Glutamatergic neuron (in vitro differentiated cells): Measurements from ENCODE around the gene TBKBP1. TPM values are rescaled to one million over a fixed set of nuclear protein-coding genes. Genes with fewer than 3 reads are reported as not detected.
A peak's percentile ranks its signal among the peaks of the same experiment; 100 is the strongest.

Experiments used
- DNase-seq: peaks from one replicate; pipeline ENCODE4 v3.0.0; 2022
- H3K27ac Mint-ChIP-seq: one replicate; pipeline ENCODE4 v1.8.0; 2020; ENCODE audit warnings: mild to moderate bottlenecking, mixed read lengths, inconsistent platforms; ENCODE audit not compliant: unreplicated experiment
- H3K27me3 Mint-ChIP-seq: one replicate; pipeline ENCODE4 v1.8.0; 2020; ENCODE audit warnings: mild to moderate bottlenecking, moderate library complexity, mixed read lengths, inconsistent platforms; ENCODE audit not compliant: unreplicated experiment
- H3K36me3 Mint-ChIP-seq: one replicate; pipeline ENCODE4 v1.8.0; 2020; ENCODE audit warnings: mild to moderate bottlenecking, mixed read lengths, inconsistent platforms; ENCODE audit not compliant: unreplicated experiment
- H3K4me1 Mint-ChIP-seq: one replicate; pipeline ENCODE4 v1.8.0; 2020; ENCODE audit warnings: mild to moderate bottlenecking, low read depth, mixed read lengths, inconsistent platforms; ENCODE audit not compliant: unreplicated experiment
- H3K4me3 Mint-ChIP-seq: one replicate; pipeline ENCODE4 v1.8.0; 2020; ENCODE audit warnings: mild to moderate bottlenecking, mixed read lengths, inconsistent platforms; ENCODE audit not compliant: unreplicated experiment
- H3K9me3 Mint-ChIP-seq: one replicate; pipeline ENCODE4 v1.8.0; 2020; ENCODE audit warnings: mild to moderate bottlenecking, moderate library complexity, mixed read lengths, inconsistent platforms; ENCODE audit not compliant: unreplicated experiment
- total RNA-seq: library from RNA; stranded (reverse); fragmentation: NEBNext Ultra II Directional; extraction: Animal tissue kit (Norgen Biotek cat#: 25700); gene quantifications from one replicate; pipeline ENCODE4 v1.2.1, GENCODE V29; 2021; ENCODE audit not compliant: unreplicated experiment
- TF ChIP-seq, protein P1 (sequence below): fragments of 200-600 bp; sonication (generic); IDR thresholded peaks from one replicate; pipeline ENCODE4 v1.5.0; 2021; ENCODE audit not compliant: partially characterized antibody, unreplicated experiment

Gene TBKBP1
- total RNA-seq, 1 donor from 2014 or later, result 30.7 TPM

DNA sequence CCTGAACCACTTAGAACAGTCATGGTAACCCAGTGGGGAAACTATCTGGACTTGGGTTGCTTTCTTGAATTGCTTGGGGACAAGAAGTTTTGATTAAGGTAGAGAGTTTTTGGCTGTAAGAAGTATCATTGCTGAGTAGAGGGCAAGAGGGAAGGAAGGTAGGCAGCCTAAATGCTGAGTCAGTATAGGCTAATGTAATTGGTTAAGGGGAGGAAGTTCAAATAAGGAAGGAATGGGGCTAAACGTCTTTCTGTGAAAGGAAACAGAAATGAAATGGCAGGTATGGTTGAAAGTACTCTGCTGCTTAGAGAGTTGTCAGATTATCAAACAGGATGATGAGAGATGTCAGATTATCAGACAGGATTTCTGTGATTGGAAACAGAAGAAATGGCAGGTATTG lies 23.9 kb upstream of the TBKBP1 start:
- no peak for DNase-seq
- no peak overlapping the region for H3K4me3 Mint-ChIP-seq
- no peak overlapping the region for H3K27ac Mint-ChIP-seq
- TF ChIP-seq, protein P1, sequence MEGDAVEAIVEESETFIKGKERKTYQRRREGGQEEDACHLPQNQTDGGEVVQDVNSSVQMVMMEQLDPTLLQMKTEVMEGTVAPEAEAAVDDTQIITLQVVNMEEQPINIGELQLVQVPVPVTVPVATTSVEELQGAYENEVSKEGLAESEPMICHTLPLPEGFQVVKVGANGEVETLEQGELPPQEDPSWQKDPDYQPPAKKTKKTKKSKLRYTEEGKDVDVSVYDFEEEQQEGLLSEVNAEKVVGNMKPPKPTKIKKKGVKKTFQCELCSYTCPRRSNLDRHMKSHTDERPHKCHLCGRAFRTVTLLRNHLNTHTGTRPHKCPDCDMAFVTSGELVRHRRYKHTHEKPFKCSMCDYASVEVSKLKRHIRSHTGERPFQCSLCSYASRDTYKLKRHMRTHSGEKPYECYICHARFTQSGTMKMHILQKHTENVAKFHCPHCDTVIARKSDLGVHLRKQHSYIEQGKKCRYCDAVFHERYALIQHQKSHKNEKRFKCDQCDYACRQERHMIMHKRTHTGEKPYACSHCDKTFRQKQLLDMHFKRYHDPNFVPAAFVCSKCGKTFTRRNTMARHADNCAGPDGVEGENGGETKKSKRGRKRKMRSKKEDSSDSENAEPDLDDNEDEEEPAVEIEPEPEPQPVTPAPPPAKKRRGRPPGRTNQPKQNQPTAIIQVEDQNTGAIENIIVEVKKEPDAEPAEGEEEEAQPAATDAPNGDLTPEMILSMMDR, result no peak
- no peaks in the 10 kb centered on the region for H3K9me3 Mint-ChIP-seq
- no peaks in the 10 kb centered on the region for H3K4me1 Mint-ChIP-seq
- peaks cover 5% of the 10 kb centered on the region for H3K36me3 Mint-ChIP-seq
- peaks cover 4% of the 10 kb centered on the region for H3K27me3 Mint-ChIP-seq

DNA sequence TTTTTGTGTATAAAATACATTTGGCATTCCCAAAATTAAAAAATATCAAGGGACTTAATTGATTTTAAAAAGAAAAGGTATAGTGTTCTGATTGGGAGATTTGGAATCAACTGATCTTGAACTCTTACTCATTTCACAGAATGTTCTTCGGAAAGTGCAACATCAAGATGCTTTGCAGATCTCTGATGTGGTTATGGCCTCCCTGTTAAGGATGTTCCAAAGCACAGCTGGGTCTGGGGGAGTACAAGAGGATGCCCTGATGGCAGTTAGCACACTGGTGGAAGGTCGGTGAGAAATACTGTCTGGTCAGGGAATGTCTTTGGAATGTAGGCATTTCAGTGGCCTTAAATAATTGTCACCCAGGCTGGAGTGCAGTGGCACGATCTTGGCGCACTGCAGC lies 19.5 kb upstream of the TBKBP1 start:
- peaks cover 4% of the 10 kb centered on the region for H3K27me3 Mint-ChIP-seq
- TF ChIP-seq, protein P1, result no peak
- no peak overlapping the region for H3K4me3 Mint-ChIP-seq
- no peaks in the 10 kb centered on the region for H3K9me3 Mint-ChIP-seq
- H3K27ac Mint-ChIP-seq, result no peak overlapping the region
- peaks cover 5% of the 10 kb centered on the region for H3K36me3 Mint-ChIP-seq
- no peaks in the 10 kb centered on the region for H3K4me1 Mint-ChIP-seq
- DNase-seq, result no peak

DNA sequence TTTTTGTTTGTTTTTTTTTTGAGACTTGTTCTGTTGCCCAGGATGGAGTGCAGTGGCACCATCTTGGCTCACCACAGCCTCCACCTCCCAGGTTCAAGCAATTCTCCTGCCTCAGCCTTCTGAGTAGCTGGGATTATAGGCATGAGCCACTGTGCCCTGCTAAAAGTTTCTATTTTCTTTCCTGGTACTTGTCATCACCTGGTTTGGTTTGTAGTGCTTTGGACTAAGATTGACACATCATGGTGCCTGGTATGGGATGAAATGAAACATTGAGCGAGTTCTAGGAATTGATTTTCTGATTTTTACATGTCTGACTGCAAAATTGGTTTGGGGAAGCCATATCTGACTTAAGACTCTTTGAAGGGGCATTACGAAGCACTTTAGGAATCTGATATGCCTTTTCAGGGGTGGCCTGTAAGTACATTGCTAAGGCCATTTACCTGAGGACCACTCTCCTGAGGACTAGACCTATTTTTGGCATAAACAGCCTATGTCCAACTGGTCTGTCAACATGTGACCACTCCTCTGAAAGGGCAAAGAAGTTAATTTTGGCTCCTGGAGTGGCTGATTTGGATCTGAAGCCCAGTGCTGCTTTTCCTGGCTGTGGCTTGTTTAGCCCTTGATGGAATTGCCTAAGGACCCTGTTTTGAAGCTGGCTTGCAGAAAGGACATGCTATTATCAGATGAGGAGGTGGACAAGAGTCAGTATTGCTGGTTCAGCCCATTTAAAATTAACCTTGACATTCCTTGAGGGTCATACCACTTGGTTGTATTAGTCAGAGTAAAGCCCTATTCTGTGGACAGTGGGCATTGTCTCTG lies 18.4 kb upstream of the TBKBP1 start:
- Mint-ChIP-seq H3K9me3 (no peaks in the 10 kb centered on the region), H3K27ac (peak overlapping the region; percentile 3), H3K27me3 (peaks cover 2% of the 10 kb centered on the region), H3K36me3 (no peaks in the 10 kb centered on the region), H3K4me1 (no peaks in the 10 kb centered on the region), H3K4me3 (no peak overlapping the region)
- DNase-seq, result no peak
- TF ChIP-seq, protein P1, result no peak

DNA sequence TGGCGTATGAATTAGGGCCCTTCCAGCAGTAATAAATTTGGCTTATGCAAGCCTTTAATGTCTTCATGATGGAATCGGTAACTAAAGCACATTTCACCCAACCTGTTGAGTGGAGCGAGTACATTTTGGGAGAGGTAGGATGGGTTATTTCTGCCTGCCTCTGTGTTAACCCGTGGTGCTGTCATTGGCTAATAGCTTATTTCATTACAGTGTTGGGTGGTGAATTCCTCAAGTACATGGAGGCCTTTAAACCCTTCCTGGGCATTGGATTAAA lies 17.8 kb upstream of the TBKBP1 start:
- H3K36me3 Mint-ChIP-seq, result no peaks in the 10 kb centered on the region
- peaks cover 2% of the 10 kb centered on the region for H3K27me3 Mint-ChIP-seq
- no peak overlapping the region for H3K4me3 Mint-ChIP-seq
- H3K9me3 Mint-ChIP-seq, result no peaks in the 10 kb centered on the region
- DNase-seq, result no peak
- H3K27ac Mint-ChIP-seq, result no peak overlapping the region
- no peaks in the 10 kb centered on the region for H3K4me1 Mint-ChIP-seq
- TF ChIP-seq, protein P1, result no peak

DNA sequence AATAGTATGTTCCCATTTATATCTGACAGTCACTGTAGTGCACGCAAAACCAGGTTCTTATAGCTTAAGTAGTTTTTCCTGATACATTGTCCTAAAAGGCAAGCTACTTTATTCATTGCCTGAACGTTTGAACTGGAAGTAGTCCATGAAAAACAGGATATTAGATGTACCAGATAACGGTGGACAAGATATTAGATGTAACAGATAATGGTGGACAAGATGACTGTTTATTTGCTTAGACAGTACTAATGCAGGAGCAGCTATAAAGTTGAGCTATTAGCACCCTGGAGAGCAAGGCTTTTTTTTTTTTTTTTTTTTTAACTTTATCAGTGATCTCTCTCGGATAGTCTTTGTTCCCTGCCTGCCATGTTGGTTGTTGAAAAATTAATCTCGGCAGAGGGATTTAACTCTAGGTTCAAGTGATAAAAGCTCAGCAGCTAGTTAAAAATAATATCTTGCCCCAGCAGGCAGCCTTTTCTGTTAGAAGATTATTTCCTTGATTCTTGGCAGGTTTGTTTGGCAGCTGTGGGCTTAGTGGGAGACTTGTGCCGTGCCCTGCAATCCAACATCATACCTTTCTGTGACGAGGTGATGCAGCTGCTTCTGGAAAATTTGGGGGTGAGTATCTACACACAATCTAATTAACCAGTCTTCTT lies 17.3 kb upstream of the TBKBP1 start:
- TF ChIP-seq, protein P1, result no peak
- DNase-seq, result no peak
- Mint-ChIP-seq H3K36me3 (no peaks in the 10 kb centered on the region), H3K27ac (no peak overlapping the region), H3K4me1 (no peaks in the 10 kb centered on the region), H3K9me3 (no peaks in the 10 kb centered on the region), H3K4me3 (no peak overlapping the region), H3K27me3 (peaks cover 2% of the 10 kb centered on the region)
